A673 (cell line): ENCODE results near the gene CARHSP1. TPM values are rescaled to one million over a fixed set of nuclear protein-coding genes. Genes with fewer than 3 reads are reported as not detected.

Source experiments
- BruUV-seq: library from RNA; stranded (reverse); fragments of 400-500 nt; replicated peaks from 2 replicates; lab custom pipeline; 2021; lab: Mats Ljungman, UMichigan
- CTCF ChIA-PET: fragments of 300-600 bp; sonication (Branson Sonifier 250); formaldehyde crosslinking; loops from one replicate; lab custom pipeline; 2022; ENCODE audit warnings: antibody characterized with exemption; lab: Charles Lee
- POLR2A ChIA-PET: fragments of 300-600 bp; sonication (Branson Sonifier 250); formaldehyde crosslinking; loops from one replicate; lab custom pipeline; 2022; ENCODE audit warnings: antibody characterized with exemption; ENCODE audit not compliant: low non-redundant PET; lab: Charles Lee
- DNase-seq: peaks from one replicate; pipeline ENCODE4 v3.0.0-alpha.2; 2015; ENCODE audit warnings: low spot score
- H3K27ac ChIP-seq: fragments of 200-600 bp; sonication (generic); 2 replicates; pipeline ENCODE4 v1.5.1; 2016; ENCODE audit warnings: mixed run types, low read depth, mild to moderate bottlenecking, mixed read lengths, antibody characterized with exemption, low read length; ENCODE audit not compliant: poor library complexity, severe bottlenecking
- H3K27me3 ChIP-seq: fragments of 200-600 bp; sonication (generic); replicated peaks from 2 replicates; pipeline ENCODE4 v1.6.1; 2017; ENCODE audit warnings: mixed run types, low read depth, mild to moderate bottlenecking, mixed read lengths, antibody characterized with exemption, low read length; ENCODE audit not compliant: insufficient read depth, poor library complexity
- H3K36me3 ChIP-seq: fragments of 200-600 bp; sonication (generic); 2 replicates; pipeline ENCODE4 v1.6.1; 2016; ENCODE audit warnings: mixed run types, mild to moderate bottlenecking, mixed read lengths, antibody characterized with exemption, low read length; ENCODE audit not compliant: insufficient read depth, poor library complexity, severe bottlenecking
- H3K4me1 ChIP-seq: fragments of 200-600 bp; sonication (generic); 2 replicates; pipeline ENCODE4 v1.6.1; 2017; ENCODE audit warnings: mixed run types, mild to moderate bottlenecking, mixed read lengths, antibody characterized with exemption, low read length; ENCODE audit not compliant: insufficient read depth, poor library complexity, severe bottlenecking
- H3K4me3 ChIP-seq: fragments of 200-600 bp; sonication (generic); 2 replicates; pipeline ENCODE4 v1.5.1; 2016; ENCODE audit warnings: low read depth, mixed run types, mild to moderate bottlenecking, mixed read lengths, low read length; ENCODE audit not compliant: poor library complexity, severe bottlenecking
- H3K9me3 ChIP-seq: fragments of 200-600 bp; sonication (generic); 2 replicates; pipeline ENCODE4 v1.6.1; 2016; ENCODE audit warnings: mixed run types, low read depth, mild to moderate bottlenecking, mixed read lengths, antibody characterized with exemption, low read length; ENCODE audit not compliant: poor library complexity, severe bottlenecking
- CTCF ChIP-seq: fragments of 300-800, 200-600 bp; sonication (generic); conservative IDR thresholded peaks from 2 replicates; pipeline ENCODE4 v1.5.1; 2017; ENCODE audit warnings: low read depth, mild to moderate bottlenecking, antibody characterized with exemption, low read length, moderate library complexity, mixed read lengths
- EZH2 ChIP-seq: fragments of 200-600 bp; sonication (generic); IDR thresholded peaks from 2 replicates; pipeline ENCODE4 v1.6.1; 2017; ENCODE audit warnings: borderline replicate concordance, low read depth, mild to moderate bottlenecking, mixed read lengths, antibody characterized with exemption, low read length; ENCODE audit not compliant: poor library complexity, severe bottlenecking
- intact Hi-C: fragments of 100-400 bp; cut with micrococcal nuclease; formaldehyde crosslinking; loops from one replicate; pipeline ENCODE4 v1.10.0; 2022; ENCODE audit not compliant: unreplicated experiment
- total RNA-seq: library from RNA; stranded (reverse); gene quantifications from 2 replicates; pipeline ENCODE4 v1.2.3, GENCODE V29; 2021

The CARHSP1 gene
- total RNA-seq, 1 experiment from 2014 or later, result 316 TPM

GRCh38 chr16:8866118-8866883 lies 2.5 kb downstream of the CARHSP1 start:
- TF ChIP-seq EZH2, result no peak
- TF ChIP-seq CTCF, result no peak
- no TSS peak for BruUV-seq
- Histone ChIP-seq H3K27me3 (no peaks in the 10 kb centered on the region), H3K27ac (peak overlapping the region; percentile 96), H3K36me3 (peaks cover 23% of the 10 kb centered on the region), H3K9me3 (no peaks in the 10 kb centered on the region), H3K4me3 (peak overlapping the region; percentile 90), H3K4me1 (peaks cover 51% of the 10 kb centered on the region)
- intact Hi-C loops, result loop anchor here (5.0 kb wide), 2 partner anchors 69 to 204 kb away; partner anchors contain the start of genes PMM2 and TMEM186
- POLR2A ChIA-PET, result interaction anchor here (0.6 kb wide), 1 partner anchor 66 kb away, joined by 3 read pairs; no protein-coding TSS in a partner anchor
- CTCF ChIA-PET, result interaction anchor here (1.0 kb wide), 1 partner anchor 12 kb away, joined by 3 read pairs; no protein-coding TSS in a partner anchor
- peak; percentile 54 for DNase-seq

GRCh38 chr16:8865145-8865882 lies 3.5 kb downstream of the CARHSP1 start:
- peak overlapping the region; percentile 90 for H3K4me3 ChIP-seq
- no peak for DNase-seq
- POLR2A ChIA-PET, result no interaction called here
- H3K27ac ChIP-seq, result peak overlapping the region; percentile 96
- no peaks in the 10 kb centered on the region for H3K27me3 ChIP-seq
- peaks cover 42% of the 10 kb centered on the region for H3K4me1 ChIP-seq
- TF ChIP-seq EZH2, result no peak
- no peak for TF ChIP-seq CTCF
- peaks cover 27% of the 10 kb centered on the region for H3K36me3 ChIP-seq
- no peaks in the 10 kb centered on the region for H3K9me3 ChIP-seq
- CTCF ChIA-PET, result interaction anchor here (1.0 kb wide), 1 partner anchor 11 kb away, joined by 3 read pairs; no protein-coding TSS in a partner anchor
- TSS peak; percentile 7 for BruUV-seq
- intact Hi-C loops, result loop anchor here (5.0 kb wide), 2 partner anchors 68 to 203 kb away; partner anchors contain the start of genes PMM2 and TMEM186

GRCh38 chr16:8864480-8865110 lies 4.2 kb downstream of the CARHSP1 start:
- intact Hi-C loops, result loop anchor here (5.0 kb wide), 2 partner anchors 67 to 202 kb away; partner anchors contain the start of genes PMM2 and TMEM186
- TF ChIP-seq EZH2 (no peak), CTCF (no peak)
- Histone ChIP-seq H3K9me3 (no peaks in the 10 kb centered on the region), H3K4me1 (peaks cover 36% of the 10 kb centered on the region), H3K36me3 (peaks cover 31% of the 10 kb centered on the region), H3K4me3 (no peak overlapping the region), H3K27me3 (no peaks in the 10 kb centered on the region), H3K27ac (peak overlapping the region; percentile 45)
- ChIA-PET POLR2A (no interaction called here), CTCF (interaction anchor here (1.1 kb wide), 1 partner anchor 16 kb away, joined by 3 read pairs; no protein-coding TSS in a partner anchor)
- BruUV-seq, result no TSS peak
- no peak for DNase-seq
